GM23248 (cell line): ENCODE results near the gene EFCAB13. TPM values are rescaled to one million over a fixed set of nuclear protein-coding genes. Genes with fewer than 3 reads are reported as not detected.

Experiments used
- DNase-seq: peaks from one replicate; pipeline ENCODE4 v3.0.0-alpha.2; 2015
- H2AFZ ChIP-seq: fragments of 200-600 bp; sonication (generic); 2 replicates; pipeline ENCODE4 v1.6.1; 2016; ENCODE audit warnings: antibody characterized with exemption
- H3F3A ChIP-seq: fragments of 200-600 bp; sonication (generic); 2 replicates; pipeline ENCODE4 v1.6.1; 2016; ENCODE audit warnings: mild to moderate bottlenecking, antibody characterized with exemption, mixed run types; ENCODE audit not compliant: insufficient read depth
- H3K27ac ChIP-seq: fragments of 200-600 bp; sonication (generic); 2 replicates; pipeline ENCODE4 v1.5.1; 2016; ENCODE audit warnings: mild to moderate bottlenecking
- H3K27me3 ChIP-seq: fragments of 200-600 bp; sonication (generic); replicated peaks from 2 replicates; pipeline ENCODE4 v1.6.1; 2016; ENCODE audit warnings: mild to moderate bottlenecking; ENCODE audit not compliant: insufficient read depth
- H3K36me3 ChIP-seq: fragments of 200-600 bp; sonication (generic); 2 replicates; pipeline ENCODE4 v1.6.1; 2016; ENCODE audit warnings: low read depth, mild to moderate bottlenecking
- H3K4me1 ChIP-seq: fragments of 200-600 bp; sonication (generic); 2 replicates; pipeline ENCODE4 v1.6.1; 2016; ENCODE audit warnings: mild to moderate bottlenecking; ENCODE audit not compliant: insufficient read depth
- H3K4me2 ChIP-seq: fragments of 200-600 bp; sonication (generic); one replicate; pipeline ENCODE4 v1.6.1; 2016; ENCODE audit warnings: mild to moderate bottlenecking; ENCODE audit not compliant: unreplicated experiment
- H3K4me3 ChIP-seq: fragments of 200-600 bp; sonication (generic); 2 replicates; pipeline ENCODE4 v1.5.1; 2016; ENCODE audit warnings: mild to moderate bottlenecking
- H3K79me2 ChIP-seq: fragments of 200-600 bp; sonication (generic); 2 replicates; pipeline ENCODE4 v1.6.1; 2016; ENCODE audit warnings: mild to moderate bottlenecking; ENCODE audit not compliant: insufficient read depth
- H3K9ac ChIP-seq: fragments of 200-600 bp; sonication (generic); 2 replicates; pipeline ENCODE4 v1.6.1; 2016; ENCODE audit warnings: mild to moderate bottlenecking
- H3K9me2 ChIP-seq: fragments of 200-600 bp; sonication (generic); 2 replicates; pipeline ENCODE4 v1.6.1; 2016; ENCODE audit warnings: mixed run types, mild to moderate bottlenecking, moderate library complexity; ENCODE audit not compliant: insufficient read depth
- H3K9me3 ChIP-seq: fragments of 200-600 bp; sonication (generic); one replicate; pipeline ENCODE4 v1.6.1; 2017; ENCODE audit warnings: low read depth
- H4K20me1 ChIP-seq: fragments of 200-600 bp; sonication (generic); 2 replicates; pipeline ENCODE4 v1.6.0; 2016; ENCODE audit not compliant: insufficient read depth
- EZH2 ChIP-seq: fragments of 200-600 bp; sonication (generic); IDR thresholded peaks from 2 replicates; pipeline ENCODE4 v1.6.1; 2018; ENCODE audit warnings: antibody characterized with exemption, mild to moderate bottlenecking; ENCODE audit not compliant: insufficient read depth, poor library complexity, severe bottlenecking
- EZH2phosphoT487 ChIP-seq: fragments of 200-600 bp; sonication (generic); IDR thresholded peaks from 2 replicates; pipeline ENCODE4 v1.6.1; 2018; ENCODE audit warnings: antibody characterized with exemption, moderate library complexity, mild to moderate bottlenecking, low read depth; ENCODE audit not compliant: insufficient read depth
- WGBS, 2 experiments: methylation state at CpG; one replicate each; pipeline ENCODE4 v1.1.6; 2015 to 2017; ENCODE audit warnings: low lambda C conversion rate in 2 of 2, low coverage in 1 of 2; ENCODE audit errors: missing lambda C conversion rate in 2 of 2; 5-methylcytosine and 5-hydroxymethylcytosine counted together
- in situ Hi-C: fragments of 300-500 bp; cut with MboI; formaldehyde crosslinking; loops from 2 replicates; pipeline ENCODE4 v1.15.0; 2020
- polyA plus RNA-seq: library from polyadenylated mRNA; unstranded; fragments of >200 nt; fragmentation: Nextera tagmentation; extraction: Ambion mirVana; gene quantifications from 2 replicates; pipeline ENCODE4 v1.2.1, GENCODE V29; 2016
- total RNA-seq: library from RNA; depleted of rRNA; stranded (reverse); fragments of >200 nt; shearing (Covaris generic); gene quantifications from 2 replicates; pipeline ENCODE4 v1.2.3, GENCODE V29; 2014

EFCAB13 gene
- total and polyA plus RNA-seq, 2 experiments from 2014 or later, result 0.98 to 1.4 TPM

DNA sequence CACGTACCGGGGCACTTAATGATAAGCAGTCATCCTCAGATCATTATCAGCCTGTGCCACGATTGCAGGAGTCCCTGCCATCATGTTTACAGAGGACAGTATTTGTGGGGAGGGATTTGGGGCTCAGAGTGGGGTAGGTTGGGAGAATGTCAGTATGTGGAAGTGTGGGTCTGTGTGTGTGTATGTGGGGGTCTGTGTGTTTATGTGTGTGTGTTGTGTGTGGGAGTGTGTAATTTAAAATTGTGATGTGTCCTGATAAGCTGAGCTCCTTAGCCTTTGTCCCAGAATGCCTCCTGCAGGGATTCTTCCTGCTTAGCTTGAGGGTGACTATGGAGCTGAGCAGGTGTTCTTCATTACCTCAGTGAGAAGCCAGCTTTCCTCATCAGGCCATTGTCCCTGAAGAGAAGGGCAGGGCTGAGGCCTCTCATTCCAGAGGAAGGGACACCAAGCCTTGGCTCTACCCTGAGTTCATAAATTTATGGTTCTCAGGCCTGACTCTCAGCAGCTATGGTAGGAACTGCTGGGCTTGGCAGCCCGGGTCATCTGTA lies 13.5 kb upstream of the EFCAB13 start:
- Histone ChIP-seq H2AFZ (no peak overlapping the region), H4K20me1 (no peaks in the 10 kb centered on the region), H3K9me3 (no peaks in the 10 kb centered on the region), H3K4me1 (peaks cover 24% of the 10 kb centered on the region), H3K4me2 (no peak overlapping the region), H3F3A (peaks cover 24% of the 10 kb centered on the region), H3K4me3 (no peak overlapping the region), H3K79me2 (no peaks in the 10 kb centered on the region), H3K27me3 (no peaks in the 10 kb centered on the region), H3K27ac (no peak overlapping the region), H3K9ac (no peak overlapping the region), H3K36me3 (no peaks in the 10 kb centered on the region), H3K9me2 (no peaks in the 10 kb centered on the region)
- TF ChIP-seq EZH2phosphoT487, result no peak
- no peak for TF ChIP-seq EZH2
- 76 to 80% methylated on average over 4 of the region's 4 CpGs for WGBS, 2 experiments
- no peak for DNase-seq
- in situ Hi-C loops, result loop anchor here (10.0 kb wide), 1 partner anchor 75 kb away; no protein-coding TSS in a partner anchor

DNA sequence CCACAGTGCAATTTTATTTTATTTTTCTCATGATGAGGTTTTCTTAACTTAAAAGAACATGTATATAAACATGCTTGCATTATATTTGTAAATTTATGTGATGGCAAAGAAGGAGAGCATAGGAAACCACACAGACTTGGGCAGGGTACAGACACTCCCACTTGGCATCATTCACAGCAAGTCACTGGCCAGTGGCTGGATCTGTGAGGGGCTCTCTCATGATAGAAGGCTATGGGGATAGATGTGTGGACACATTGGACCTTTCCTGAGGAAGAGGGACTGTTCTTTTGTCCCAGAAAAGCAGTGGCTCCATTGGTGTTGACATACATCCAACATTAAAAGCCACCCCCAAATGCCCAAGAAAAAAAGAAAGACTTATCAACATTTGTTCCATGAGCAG lies 12.3 kb upstream of the EFCAB13 start:
- TF ChIP-seq EZH2 (no peak), EZH2phosphoT487 (no peak)
- H2AFZ ChIP-seq, result no peak overlapping the region
- H3K9me3 ChIP-seq, result no peaks in the 10 kb centered on the region
- peaks cover 23% of the 10 kb centered on the region for H3F3A ChIP-seq
- no peaks in the 10 kb centered on the region for H3K9me2 ChIP-seq
- H3K4me2 ChIP-seq, result no peak overlapping the region
- H3K4me1 ChIP-seq, result peaks cover 25% of the 10 kb centered on the region
- H4K20me1 ChIP-seq, result no peaks in the 10 kb centered on the region
- no peaks in the 10 kb centered on the region for H3K27me3 ChIP-seq
- in situ Hi-C loops, result loop anchor here (10.0 kb wide), 1 partner anchor 77 kb away; no protein-coding TSS in a partner anchor
- H3K27ac ChIP-seq, result no peak overlapping the region
- no peak for DNase-seq
- H3K36me3 ChIP-seq, result no peaks in the 10 kb centered on the region
- H3K4me3 ChIP-seq, result no peak overlapping the region
- H3K9ac ChIP-seq, result no peak overlapping the region
- no peaks in the 10 kb centered on the region for H3K79me2 ChIP-seq

DNA sequence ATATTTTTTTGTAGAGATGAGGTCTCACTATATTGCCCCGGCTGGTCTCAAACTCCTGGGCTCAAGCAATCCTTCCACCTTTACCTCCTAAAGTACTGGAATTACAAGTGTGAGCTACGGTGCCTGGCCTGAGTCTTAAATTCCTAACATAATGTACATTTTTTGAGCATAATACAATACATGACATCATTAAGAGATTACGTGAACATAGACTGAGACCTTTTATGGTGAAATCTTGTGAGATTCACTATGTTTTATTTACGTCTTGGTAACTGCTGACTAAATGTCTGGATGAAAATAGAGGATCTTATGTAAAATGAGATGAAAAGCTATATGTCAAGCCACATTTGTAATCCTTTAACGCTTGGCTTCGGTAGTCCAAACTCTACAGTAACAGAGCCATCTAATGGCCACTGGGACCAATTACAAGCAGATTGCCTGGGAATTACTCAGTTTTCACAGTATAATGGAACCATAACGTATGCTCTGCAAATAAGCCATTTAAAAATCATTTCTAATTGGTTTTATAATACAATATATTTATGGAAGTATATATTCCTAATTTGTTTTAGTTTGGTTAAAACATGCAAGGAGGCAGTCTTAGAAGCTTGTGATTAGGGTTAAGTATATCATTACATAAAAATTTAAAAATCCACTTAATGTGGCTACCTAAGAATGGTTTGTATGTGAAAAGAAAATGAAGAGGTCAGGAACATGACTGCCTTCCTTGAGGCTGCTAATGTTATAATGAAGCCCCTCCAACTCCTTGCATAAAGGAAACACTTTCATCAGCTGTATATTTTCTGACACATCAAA lies 8.1 kb upstream of the EFCAB13 start:
- Histone ChIP-seq H3F3A (peaks cover 35% of the 10 kb centered on the region), H3K9me3 (no peaks in the 10 kb centered on the region), H3K36me3 (no peaks in the 10 kb centered on the region), H3K4me1 (peaks cover 36% of the 10 kb centered on the region), H3K27ac (peak overlapping the region; percentile 71), H3K27me3 (no peaks in the 10 kb centered on the region), H3K9me2 (no peaks in the 10 kb centered on the region), H3K9ac (peak overlapping the region; percentile 56), H3K4me2 (peak overlapping the region; percentile 77), H3K4me3 (peak overlapping the region; percentile 29), H4K20me1 (no peaks in the 10 kb centered on the region), H3K79me2 (no peaks in the 10 kb centered on the region), H2AFZ (peak overlapping the region; percentile 8; the same call in 1 of the 2 replicates)
- in situ Hi-C loops, result loop anchor here (10.0 kb wide), 1 partner anchor 81 kb away; no protein-coding TSS in a partner anchor
- peak; percentile 89 for DNase-seq
- 2% methylated on average over 7 of the region's 7 CpGs for WGBS, 2 experiments
- TF ChIP-seq EZH2phosphoT487 (no peak), EZH2 (no peak)

DNA sequence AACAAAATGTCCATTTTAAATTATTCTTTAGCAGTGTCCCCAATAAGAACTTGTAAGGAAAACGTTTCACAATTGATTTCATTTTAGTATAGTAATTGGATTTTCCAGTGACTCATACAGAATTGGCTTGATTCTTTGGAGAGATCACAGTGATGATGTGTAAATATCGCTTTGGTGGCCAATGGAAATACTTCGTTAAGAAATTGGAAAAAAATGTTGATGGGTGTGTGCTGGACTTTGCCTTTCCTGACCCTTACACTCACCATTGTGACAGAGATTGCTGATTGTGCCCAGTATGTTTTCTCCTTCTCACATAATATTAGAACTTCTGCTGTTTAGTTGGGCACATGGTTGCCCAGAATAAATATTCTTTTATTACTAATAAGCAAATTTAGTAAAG lies 7.4 kb upstream of the EFCAB13 start:
- Histone ChIP-seq H3K27ac (peak overlapping the region; percentile 71), H3K27me3 (no peaks in the 10 kb centered on the region), H3K79me2 (no peaks in the 10 kb centered on the region), H4K20me1 (no peaks in the 10 kb centered on the region), H3K9ac (peak overlapping the region; percentile 56), H3K36me3 (no peaks in the 10 kb centered on the region), H2AFZ (no peak overlapping the region), H3K4me3 (peak overlapping the region; percentile 29), H3K4me2 (peak overlapping the region; percentile 77), H3K9me2 (no peaks in the 10 kb centered on the region), H3K9me3 (no peaks in the 10 kb centered on the region), H3K4me1 (peaks cover 36% of the 10 kb centered on the region), H3F3A (peaks cover 35% of the 10 kb centered on the region)
- peak; percentile 84 for DNase-seq
- no peak for TF ChIP-seq EZH2
- TF ChIP-seq EZH2phosphoT487, result no peak
- 1 to 4% methylated on average over 3 of the region's 3 CpGs for WGBS, 2 experiments
- in situ Hi-C loops, result loop anchor here (10.0 kb wide), 1 partner anchor 82 kb away; no protein-coding TSS in a partner anchor
